Neural crest cell (in vitro differentiated cells): ENCODE data around the gene AJM1. TPM values are rescaled to one million over a fixed set of nuclear protein-coding genes. Genes with fewer than 3 reads are reported as not detected.
"Not testable (repeated sequence)": the region's sequence is repeated elsewhere in the genome, so short reads cannot be mapped to it uniquely, and the experiment has no call there.

Experiments used
- DNase-seq: peaks from one replicate; pipeline ENCODE4 v3.0.0; 2021; ENCODE audit warnings: low read depth, mixed read lengths, low spot score
- H3K27ac Mint-ChIP-seq: one replicate; pipeline ENCODE4 v1.8.0; 2021; ENCODE audit warnings: mild to moderate bottlenecking, mixed read lengths; ENCODE audit not compliant: unreplicated experiment
- H3K27me3 Mint-ChIP-seq: 2 replicates; pipeline ENCODE4 v1.8.0; 2021; ENCODE audit warnings: low read depth, mild to moderate bottlenecking, mixed read lengths
- H3K36me3 Mint-ChIP-seq: 2 replicates; pipeline ENCODE4 v1.8.0; 2021; ENCODE audit warnings: low read depth, mild to moderate bottlenecking, mixed read lengths
- H3K4me1 Mint-ChIP-seq: 2 replicates; pipeline ENCODE4 v1.8.0; 2021; ENCODE audit warnings: mixed read lengths
- H3K4me3 Mint-ChIP-seq: one replicate; pipeline ENCODE4 v1.8.0; 2021; ENCODE audit warnings: mild to moderate bottlenecking, mixed read lengths
- H3K9me3 Mint-ChIP-seq: 2 replicates; pipeline ENCODE4 v1.8.0; 2021; ENCODE audit warnings: mixed read lengths
- CTCF ChIP-seq: fragments of 200-600 bp; sonication (generic); conservative IDR thresholded peaks from 2 replicates; pipeline ENCODE4 v1.5.0; 2021; ENCODE audit warnings: antibody characterized with exemption, mild to moderate bottlenecking
- total RNA-seq: library from RNA; stranded (reverse); gene quantifications from 2 replicates; pipeline ENCODE4 v1.2.1, GENCODE V29; 2021

Gene AJM1
- total RNA-seq, 1 donor from 2014 or later: 2.8 TPM

DNA sequence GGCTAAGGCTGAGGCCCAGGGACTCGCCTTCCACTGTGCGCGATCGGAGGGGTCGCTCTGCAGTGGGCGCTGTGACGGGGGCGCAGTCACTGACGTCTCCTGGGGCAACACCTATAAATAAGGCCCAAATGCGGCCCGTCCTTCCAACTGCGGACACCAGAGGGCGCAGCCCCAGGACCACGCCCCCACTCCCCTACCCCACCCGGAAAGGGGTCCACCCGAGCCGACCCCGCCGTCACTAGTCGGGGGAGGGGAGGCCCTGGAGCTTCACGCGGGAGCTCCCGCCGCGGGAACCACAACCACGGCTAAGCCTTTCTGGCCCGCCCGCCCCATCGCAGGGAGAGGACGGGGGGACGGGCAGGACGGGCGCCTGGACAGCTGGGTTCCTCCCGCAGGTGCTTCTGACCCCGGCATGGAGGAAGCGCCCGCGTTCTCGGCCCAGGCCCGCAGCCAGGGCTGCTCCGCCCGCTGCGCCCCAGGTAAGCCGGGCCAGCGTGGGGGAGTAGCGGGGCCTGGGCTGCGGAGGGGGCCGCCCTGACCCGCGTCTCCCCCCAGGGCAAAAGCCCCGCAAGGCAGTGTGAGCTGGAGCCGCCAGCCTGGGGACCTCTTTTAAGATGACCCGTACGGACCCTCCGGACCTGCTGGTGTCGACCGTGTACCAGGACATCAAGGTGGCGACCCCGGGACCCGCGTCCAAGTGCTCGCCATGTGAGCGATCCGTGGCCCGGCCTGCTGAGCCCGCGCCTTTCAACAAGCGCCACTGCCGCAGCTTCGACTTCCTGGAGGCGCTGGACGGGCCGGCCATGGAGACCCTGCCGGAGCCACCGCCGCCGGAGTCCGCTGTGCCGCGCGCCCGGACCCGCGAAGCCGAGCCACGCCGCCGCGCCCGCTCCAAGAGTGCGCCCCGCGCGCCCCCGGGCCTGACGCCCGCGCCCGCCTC, 1.8 kb downstream of the AJM1 start:
- peaks cover 47% of the 10 kb centered on the region for H3K27me3 Mint-ChIP-seq
- not testable (repeated sequence) for H3K27ac Mint-ChIP-seq, H3K9me3 Mint-ChIP-seq, H3K36me3 Mint-ChIP-seq
- peak; percentile 70 for TF ChIP-seq CTCF
- DNase-seq: peak; percentile 65
- H3K4me3 Mint-ChIP-seq: peak overlapping the region; percentile 76
- H3K4me1 Mint-ChIP-seq: peaks cover 22% of the 10 kb centered on the region

DNA sequence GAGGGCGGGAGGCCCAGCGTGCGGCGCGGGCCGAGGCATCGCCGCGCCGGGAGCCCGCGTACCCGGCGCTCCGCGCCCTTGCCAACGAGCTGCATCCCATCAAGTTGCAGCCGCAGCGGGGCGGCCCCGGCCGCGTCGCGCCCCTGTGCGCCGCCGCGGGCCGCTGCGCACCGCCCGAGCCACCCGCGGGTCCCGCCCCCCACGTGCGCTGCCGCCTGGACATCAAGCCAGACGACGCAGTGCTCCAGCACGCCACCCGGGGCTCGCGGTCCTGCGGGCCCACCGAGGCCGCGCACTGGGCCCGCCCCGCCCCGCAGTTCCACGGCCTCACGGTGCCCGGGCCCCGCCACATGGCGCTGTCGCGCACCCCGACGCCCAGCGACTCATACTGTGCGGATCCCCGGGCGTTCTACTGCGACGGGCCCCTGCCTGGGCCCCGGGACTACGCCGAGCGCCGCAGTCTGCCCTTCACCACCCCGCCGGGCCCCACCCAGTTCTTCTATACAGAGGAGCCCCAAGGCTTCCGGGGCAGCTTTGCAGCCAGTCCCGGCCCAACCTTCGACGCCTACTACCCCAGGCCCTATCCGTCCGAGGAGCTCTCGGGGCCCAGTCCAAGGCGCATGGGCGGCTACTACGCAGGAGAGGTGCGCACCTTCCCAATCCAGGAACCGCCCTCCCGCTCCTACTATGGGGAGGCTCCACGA, 2.6 kb downstream of the AJM1 start:
- peak overlapping the region; percentile 69 for H3K4me3 Mint-ChIP-seq
- H3K27me3 Mint-ChIP-seq: peaks cover 49% of the 10 kb centered on the region
- TF ChIP-seq CTCF: no peak
- H3K4me1 Mint-ChIP-seq: peaks cover 25% of the 10 kb centered on the region
- DNase-seq: no peak
- H3K36me3 Mint-ChIP-seq: peaks cover 3% of the 10 kb centered on the region
- H3K9me3 Mint-ChIP-seq: no peaks in the 10 kb centered on the region
- no peak overlapping the region for H3K27ac Mint-ChIP-seq

- peak overlapping the region; percentile 69 for H3K4me3 Mint-ChIP-seq
- H3K36me3 Mint-ChIP-seq: no peaks in the 10 kb centered on the region
- H3K4me1 Mint-ChIP-seq: peaks cover 21% of the 10 kb centered on the region
- DNase-seq: no peak
- H3K9me3 Mint-ChIP-seq: no peaks in the 10 kb centered on the region
- H3K27ac Mint-ChIP-seq: no peak overlapping the region
- H3K27me3 Mint-ChIP-seq: peaks cover 46% of the 10 kb centered on the region
- TF ChIP-seq CTCF: no peak
These were observed 3.4 kb downstream of the AJM1 start for GRCh38 chr9:136845465-136846260.

DNA sequence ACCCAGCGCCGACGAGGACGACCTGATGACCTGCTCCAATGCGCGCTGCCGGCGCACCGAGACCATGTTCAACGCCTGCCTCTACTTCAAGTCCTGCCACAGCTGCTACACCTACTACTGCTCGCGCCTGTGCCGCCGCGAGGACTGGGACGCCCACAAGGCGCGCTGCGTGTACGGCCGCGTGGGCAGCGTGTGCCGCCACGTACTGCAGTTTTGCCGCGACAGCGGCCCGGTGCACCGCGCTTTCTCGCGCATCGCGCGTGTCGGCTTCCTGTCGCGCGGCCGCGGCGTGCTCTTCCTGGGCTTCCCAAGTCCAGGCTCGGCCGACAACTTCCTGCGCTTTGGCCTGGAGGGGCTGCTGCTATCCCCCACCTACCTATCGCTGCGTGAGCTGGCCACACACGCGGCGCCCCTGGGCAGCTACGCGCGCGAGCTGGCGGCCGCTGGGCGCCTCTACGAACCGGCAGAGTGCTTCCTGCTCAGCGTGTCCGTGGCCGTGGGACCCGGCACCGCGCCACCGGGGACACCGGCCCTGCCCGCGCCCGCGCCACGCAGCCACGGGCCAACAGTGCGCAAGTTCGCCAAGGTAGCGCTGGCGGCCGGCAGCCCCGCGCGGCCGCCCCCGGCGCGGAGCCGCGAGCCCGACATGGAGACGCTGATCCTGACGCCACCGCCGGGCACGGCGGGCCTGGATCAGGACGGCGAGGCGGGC, 4.3 kb downstream of the AJM1 start:
- Mint-ChIP-seq H3K36me3 (no peaks in the 10 kb centered on the region), H3K27ac (no peak overlapping the region), H3K4me1 (peaks cover 15% of the 10 kb centered on the region), H3K9me3 (no peaks in the 10 kb centered on the region), H3K4me3 (peak overlapping the region; percentile 51), H3K27me3 (peaks cover 40% of the 10 kb centered on the region)
- no peak for DNase-seq
- no peak for TF ChIP-seq CTCF
